NCI-H82 (cell line): ENCODE measurements around the gene PARP11.

ENCODE experiments used
- DNase-seq: peaks from one replicate; lab custom pipeline; 2025; lab: John Stamatoyannopoulos, UW

PARP11 gene

GRCh38 chr12:3770891-3771290 lies 102.3 kb downstream of the PARP11 start:
- DNase-seq, result no peak

- DNase-seq, result no peak
These were observed 104.2 kb downstream of the PARP11 start for GRCh38 chr12:3768911-3769447.

GRCh38 chr12:3761116-3761735 lies 112.0 kb downstream of the PARP11 start:
- DNase-seq, result peak; percentile 53

- no peak for DNase-seq
These were observed 113.3 kb downstream of the PARP11 start for GRCh38 chr12:3759878-3760277.
